GM12801 (cell line): Measurements from ENCODE around the gene TFB2M.

Source experiments
- CTCF ChIP-seq: IDR thresholded peaks from one replicate; pipeline ENCODE4 v1.5.1; 2011; ENCODE audit warnings: control low read depth; ENCODE audit not compliant: insufficient read length; ENCODE audit errors: extremely low read depth

TFB2M gene

DNA sequence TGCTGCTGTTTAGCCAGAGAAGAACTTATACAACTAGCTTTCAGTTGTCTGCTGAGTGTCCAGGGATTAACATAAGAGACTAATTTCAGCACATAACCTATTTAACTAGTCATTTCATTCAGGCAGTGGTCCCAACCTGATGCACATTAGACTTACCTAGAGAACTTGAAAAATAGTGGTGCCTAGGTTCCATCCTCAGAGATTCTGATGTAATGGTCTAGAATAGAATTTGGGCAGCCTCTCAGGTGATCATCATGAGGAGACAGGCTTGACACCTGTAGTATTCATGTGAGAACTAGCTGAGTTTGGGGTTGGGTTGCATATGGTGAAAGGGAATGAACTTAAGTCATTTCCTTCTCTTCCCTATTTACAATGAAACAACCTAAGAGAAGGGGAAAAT lies 25.0 kb upstream of the TFB2M start:
- no peak for TF ChIP-seq CTCF

GRCh38 chr1:246588159-246588721 lies 22.2 kb upstream of the TFB2M start:
- TF ChIP-seq CTCF: no peak

DNA sequence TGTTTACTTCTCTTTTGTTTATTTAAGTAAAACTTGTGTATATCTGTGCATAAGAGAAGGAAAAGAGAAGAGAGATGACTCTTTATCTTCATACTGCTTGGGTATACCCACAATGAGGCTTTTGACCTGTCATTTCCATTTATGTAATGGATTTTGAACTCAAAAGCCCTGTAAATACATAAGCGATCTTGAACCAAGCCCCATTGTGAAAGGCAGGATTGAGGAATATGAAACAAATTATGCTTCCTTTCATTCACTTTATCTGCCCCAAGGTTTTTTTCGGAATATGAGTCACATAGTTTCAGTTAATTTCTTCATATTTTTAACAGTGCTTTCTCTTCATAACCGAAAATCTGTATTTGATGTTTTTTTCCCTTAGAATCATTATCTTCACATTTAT lies 21.5 kb upstream of the TFB2M start:
- TF ChIP-seq CTCF: no peak

DNA sequence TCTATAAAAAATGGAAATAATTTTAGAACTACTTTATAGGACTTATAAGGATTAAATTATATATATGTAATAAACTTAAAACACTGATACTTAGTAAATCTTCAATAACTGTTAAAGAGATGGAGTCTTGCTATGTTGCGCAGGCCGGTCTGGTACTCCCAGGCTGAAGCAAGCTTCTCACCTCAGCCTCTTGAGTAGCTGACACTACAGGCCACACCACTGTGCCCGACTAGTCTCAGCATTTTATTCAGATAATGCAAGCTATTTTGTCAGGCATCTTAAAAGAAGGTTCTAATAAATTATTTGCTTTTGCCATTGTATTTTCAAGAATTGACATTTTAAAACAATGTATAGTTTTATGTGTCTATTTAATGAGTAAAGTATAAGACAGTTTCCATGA lies 21.0 kb upstream of the TFB2M start:
- TF ChIP-seq CTCF: no peak

DNA sequence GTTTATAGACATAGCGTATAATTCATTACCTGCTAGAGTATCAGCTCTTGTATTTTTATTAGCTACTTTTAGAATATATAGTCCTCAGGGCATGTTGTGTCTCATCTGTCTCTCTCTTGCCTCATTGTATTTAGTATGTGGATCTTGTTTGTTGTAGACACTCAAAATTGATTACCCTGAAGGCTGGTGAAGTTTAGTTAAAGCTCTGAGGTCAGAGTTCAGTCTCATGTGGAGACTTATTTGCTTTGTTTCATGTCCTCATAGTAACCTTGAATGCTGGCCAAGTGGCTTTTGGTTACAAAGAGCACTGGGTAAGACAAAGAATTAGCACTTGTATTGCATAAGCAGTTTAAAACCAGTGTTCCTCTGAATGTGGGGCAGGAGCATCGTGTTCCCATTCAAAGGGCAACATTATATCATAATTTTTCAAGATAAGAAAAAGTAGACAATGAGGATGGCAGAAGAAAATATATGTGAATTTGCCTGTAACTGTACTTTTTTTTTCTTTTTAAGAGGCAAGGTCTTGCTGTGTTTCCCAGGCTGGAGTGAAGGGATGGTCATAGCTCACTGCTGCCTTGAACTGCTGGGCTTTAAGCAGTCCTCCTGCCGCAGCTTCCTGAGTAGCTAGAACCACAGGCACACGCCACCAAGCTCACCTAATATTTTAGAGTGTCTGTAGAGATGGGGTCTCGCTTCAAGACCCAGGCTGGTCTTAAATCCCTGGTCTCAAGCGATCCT lies 17.6 kb upstream of the TFB2M start:
- no peak for TF ChIP-seq CTCF

- no peak for TF ChIP-seq CTCF
These were observed 17.0 kb upstream of the TFB2M start for GRCh38 chr1:246583056-246583440.

- no peak for TF ChIP-seq CTCF
These were observed 16.4 kb upstream of the TFB2M start for GRCh38 chr1:246582301-246583055.
